ENCODE results near the gene UBE2Q2. TPM values are rescaled to one million over a fixed set of nuclear protein-coding genes. Genes with fewer than 3 reads are reported as not detected.

UBE2Q2 gene
- polyA plus RNA-seq, 1 donor from 2014 or later: 83.8 TPM

DNA sequence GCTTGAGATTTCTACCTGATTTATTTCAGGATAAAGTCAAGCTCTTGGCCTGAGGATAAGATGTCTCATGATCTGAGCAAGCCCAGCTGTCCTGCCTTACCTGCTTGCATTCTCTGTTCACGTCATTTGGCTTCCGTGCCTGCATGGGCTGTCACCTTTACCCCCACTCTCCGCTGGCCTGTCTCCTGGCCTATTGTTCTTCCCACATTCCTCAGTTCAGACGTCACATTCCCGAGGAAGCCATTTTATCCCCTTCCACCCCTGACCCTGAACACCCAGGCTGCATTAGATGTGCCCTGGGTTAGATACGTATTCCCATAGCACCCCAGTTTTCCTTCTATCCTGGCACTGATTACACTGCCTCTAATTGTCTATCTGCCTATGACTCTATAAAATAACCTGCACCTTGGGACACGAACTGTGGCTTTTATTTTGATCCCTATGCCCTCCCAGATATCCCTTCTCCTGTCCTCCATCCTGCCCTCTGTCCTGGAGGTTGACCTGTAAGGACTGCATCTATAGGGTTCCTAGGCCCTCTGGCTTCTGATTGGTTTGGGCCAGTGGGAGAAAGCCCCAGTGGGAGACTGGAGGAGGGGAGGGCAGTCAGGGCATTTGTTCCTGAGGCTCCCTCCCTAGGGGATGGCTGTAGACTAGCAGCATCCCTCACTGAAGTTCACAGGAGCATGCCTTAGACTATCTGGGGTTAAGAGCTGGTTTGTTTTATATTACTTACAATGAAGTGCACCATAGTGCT lies 19.2 kb upstream of the UBE2Q2 start:
- H3K4me3 ChIP-seq (ENCODE audit: low read length): no peak overlapping the region
- H3F3A ChIP-seq (ENCODE audit: insufficient read depth, low read length, poor library complexity, severe bottlenecking): no peaks in the 10 kb centered on the region
- H3K9me3 ChIP-seq (ENCODE audit: low read length): no peaks in the 10 kb centered on the region
- H4K20me1 ChIP-seq (ENCODE audit: insufficient read depth): no peaks in the 10 kb centered on the region
- no peaks in the 10 kb centered on the region for H3K27me3 ChIP-seq (ENCODE audit: insufficient read depth, low read depth, low read length)
- H3K4me2 ChIP-seq (ENCODE audit: low read length): no peak overlapping the region
- H3K79me2 ChIP-seq (replicated peaks; ENCODE audit: insufficient read depth, low read length): no peaks in the 10 kb centered on the region
- H2AFZ ChIP-seq (ENCODE audit: low read depth, low read length): no peak overlapping the region
- H3K36me3 ChIP-seq (ENCODE audit: insufficient read depth, low read length): no peaks in the 10 kb centered on the region
- H3K9ac ChIP-seq (ENCODE audit: low read length): no peak overlapping the region
- no peak for TF ChIP-seq EP300 (conservative IDR thresholded peaks at IDR 0.05; ENCODE audit: poor library complexity, severe bottlenecking)
- TF ChIP-seq POLR2AphosphoS5 (IDR thresholded peaks at IDR 0.05): no peak
- no peak overlapping the region for H3K27ac ChIP-seq (ENCODE audit: low read length)
- H3K9me2 ChIP-seq (ENCODE audit: insufficient read depth, low read length): no peaks in the 10 kb centered on the region

DNA sequence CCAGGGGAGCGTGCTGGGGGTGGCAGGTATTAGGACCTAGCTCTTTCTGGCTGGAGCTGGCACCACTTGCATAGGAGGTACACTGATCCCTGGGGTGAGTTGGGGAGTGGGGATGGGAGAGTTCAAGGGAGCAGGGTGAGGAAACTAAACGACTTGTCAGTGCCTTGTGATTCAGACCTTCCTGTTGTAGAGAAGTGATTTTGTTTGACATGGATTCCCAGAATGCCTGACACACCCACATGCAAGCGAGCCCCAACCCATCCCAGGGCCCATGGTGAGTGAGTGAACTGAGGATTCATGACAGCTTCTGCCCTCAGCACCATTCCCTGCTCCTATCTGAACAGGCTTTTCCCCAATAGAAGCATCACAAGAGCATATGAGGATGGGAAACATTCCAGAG lies 15.6 kb upstream of the UBE2Q2 start:
- Histone ChIP-seq H3K27me3 (ENCODE audit: insufficient read depth, low read depth, low read length) (no peaks in the 10 kb centered on the region), H3K27ac (ENCODE audit: low read length) (no peak overlapping the region), H3F3A (ENCODE audit: insufficient read depth, low read length, poor library complexity, severe bottlenecking) (no peaks in the 10 kb centered on the region), H3K4me2 (ENCODE audit: low read length) (no peak overlapping the region), H3K9ac (ENCODE audit: low read length) (no peak overlapping the region), H2AFZ (ENCODE audit: low read depth, low read length) (no peak overlapping the region), H3K9me2 (ENCODE audit: insufficient read depth, low read length) (no peaks in the 10 kb centered on the region), H4K20me1 (ENCODE audit: insufficient read depth) (no peaks in the 10 kb centered on the region), H3K36me3 (ENCODE audit: insufficient read depth, low read length) (no peaks in the 10 kb centered on the region), H3K4me3 (ENCODE audit: low read length) (no peak overlapping the region), H3K79me2 (replicated peaks; ENCODE audit: insufficient read depth, low read length) (no peaks in the 10 kb centered on the region), H3K9me3 (ENCODE audit: low read length) (no peaks in the 10 kb centered on the region)
- TF ChIP-seq POLR2AphosphoS5 (IDR thresholded peaks at IDR 0.05) (no peak), RAD21 (conservative IDR thresholded peaks at IDR 0.05) (no peak), MXI1 (conservative IDR thresholded peaks at IDR 0.05; ENCODE audit: poor library complexity, severe bottlenecking) (no peak), EP300 (conservative IDR thresholded peaks at IDR 0.05; ENCODE audit: poor library complexity, severe bottlenecking) (no peak), SMC3 (conservative IDR thresholded peaks at IDR 0.05; ENCODE audit: poor library complexity) (no peak), EZH2 (IDR thresholded peaks at IDR 0.05; ENCODE audit: borderline replicate concordance, insufficient read depth, low read length, poor library complexity, severe bottlenecking) (no peak), TAF1 (IDR thresholded peaks at IDR 0.05; ENCODE audit: low read depth) (no peak)
- TF ChIP-seq, protein P1, sequence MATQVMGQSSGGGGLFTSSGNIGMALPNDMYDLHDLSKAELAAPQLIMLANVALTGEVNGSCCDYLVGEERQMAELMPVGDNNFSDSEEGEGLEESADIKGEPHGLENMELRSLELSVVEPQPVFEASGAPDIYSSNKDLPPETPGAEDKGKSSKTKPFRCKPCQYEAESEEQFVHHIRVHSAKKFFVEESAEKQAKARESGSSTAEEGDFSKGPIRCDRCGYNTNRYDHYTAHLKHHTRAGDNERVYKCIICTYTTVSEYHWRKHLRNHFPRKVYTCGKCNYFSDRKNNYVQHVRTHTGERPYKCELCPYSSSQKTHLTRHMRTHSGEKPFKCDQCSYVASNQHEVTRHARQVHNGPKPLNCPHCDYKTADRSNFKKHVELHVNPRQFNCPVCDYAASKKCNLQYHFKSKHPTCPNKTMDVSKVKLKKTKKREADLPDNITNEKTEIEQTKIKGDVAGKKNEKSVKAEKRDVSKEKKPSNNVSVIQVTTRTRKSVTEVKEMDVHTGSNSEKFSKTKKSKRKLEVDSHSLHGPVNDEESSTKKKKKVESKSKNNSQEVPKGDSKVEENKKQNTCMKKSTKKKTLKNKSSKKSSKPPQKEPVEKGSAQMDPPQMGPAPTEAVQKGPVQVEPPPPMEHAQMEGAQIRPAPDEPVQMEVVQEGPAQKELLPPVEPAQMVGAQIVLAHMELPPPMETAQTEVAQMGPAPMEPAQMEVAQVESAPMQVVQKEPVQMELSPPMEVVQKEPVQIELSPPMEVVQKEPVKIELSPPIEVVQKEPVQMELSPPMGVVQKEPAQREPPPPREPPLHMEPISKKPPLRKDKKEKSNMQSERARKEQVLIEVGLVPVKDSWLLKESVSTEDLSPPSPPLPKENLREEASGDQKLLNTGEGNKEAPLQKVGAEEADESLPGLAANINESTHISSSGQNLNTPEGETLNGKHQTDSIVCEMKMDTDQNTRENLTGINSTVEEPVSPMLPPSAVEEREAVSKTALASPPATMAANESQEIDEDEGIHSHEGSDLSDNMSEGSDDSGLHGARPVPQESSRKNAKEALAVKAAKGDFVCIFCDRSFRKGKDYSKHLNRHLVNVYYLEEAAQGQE (IDR thresholded peaks at IDR 0.05; ENCODE audit: borderline replicate concordance): no peak
- TF ChIP-seq, protein P2, sequence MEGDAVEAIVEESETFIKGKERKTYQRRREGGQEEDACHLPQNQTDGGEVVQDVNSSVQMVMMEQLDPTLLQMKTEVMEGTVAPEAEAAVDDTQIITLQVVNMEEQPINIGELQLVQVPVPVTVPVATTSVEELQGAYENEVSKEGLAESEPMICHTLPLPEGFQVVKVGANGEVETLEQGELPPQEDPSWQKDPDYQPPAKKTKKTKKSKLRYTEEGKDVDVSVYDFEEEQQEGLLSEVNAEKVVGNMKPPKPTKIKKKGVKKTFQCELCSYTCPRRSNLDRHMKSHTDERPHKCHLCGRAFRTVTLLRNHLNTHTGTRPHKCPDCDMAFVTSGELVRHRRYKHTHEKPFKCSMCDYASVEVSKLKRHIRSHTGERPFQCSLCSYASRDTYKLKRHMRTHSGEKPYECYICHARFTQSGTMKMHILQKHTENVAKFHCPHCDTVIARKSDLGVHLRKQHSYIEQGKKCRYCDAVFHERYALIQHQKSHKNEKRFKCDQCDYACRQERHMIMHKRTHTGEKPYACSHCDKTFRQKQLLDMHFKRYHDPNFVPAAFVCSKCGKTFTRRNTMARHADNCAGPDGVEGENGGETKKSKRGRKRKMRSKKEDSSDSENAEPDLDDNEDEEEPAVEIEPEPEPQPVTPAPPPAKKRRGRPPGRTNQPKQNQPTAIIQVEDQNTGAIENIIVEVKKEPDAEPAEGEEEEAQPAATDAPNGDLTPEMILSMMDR (IDR thresholded peaks at IDR 0.05; ENCODE audit: poor library complexity, severe bottlenecking): no peak
